HG02798 (cell line): Measurements from ENCODE around the gene GRB10.

Experiments used
- ATAC-seq: cut with Tn5 transposase; IDR thresholded peaks from one replicate; pipeline ENCODE4 v1.9.1; 2021; ENCODE audit warnings: mild to moderate bottlenecking; ENCODE audit not compliant: unreplicated experiment, poor library complexity

GRB10 gene

GRCh38 chr7:50647286-50647980 lies 135.3 kb downstream of the GRB10 start:
- ATAC-seq = no peak

- no peak for ATAC-seq
Observed at GRCh38 chr7:50646069-50646468, 136.6 kb downstream of the GRB10 start.

GRCh38 chr7:50645186-50645585 lies 137.5 kb downstream of the GRB10 start:
- ATAC-seq = no peak

- no peak for ATAC-seq
Observed at GRCh38 chr7:50644586-50644985, 138.1 kb downstream of the GRB10 start.

GRCh38 chr7:50644114-50644513 lies 138.6 kb downstream of the GRB10 start:
- ATAC-seq = no peak

- no peak for ATAC-seq
Observed at GRCh38 chr7:50641442-50642405, 141.0 kb downstream of the GRB10 start.

- ATAC-seq = no peak
Observed at GRCh38 chr7:50640779-50641178, 141.9 kb downstream of the GRB10 start.

GRCh38 chr7:50640256-50640655 lies 142.4 kb downstream of the GRB10 start:
- ATAC-seq = no peak

GRCh38 chr7:50637725-50638643 lies 144.7 kb downstream of the GRB10 start:
- no peak for ATAC-seq

- ATAC-seq = no peak
Observed at GRCh38 chr7:50634378-50634777, 148.3 kb downstream of the GRB10 start.

- no peak for ATAC-seq
Observed at GRCh38 chr7:50633414-50633710, 149.3 kb downstream of the GRB10 start.

GRCh38 chr7:50632561-50633413 lies 149.9 kb downstream of the GRB10 start:
- ATAC-seq = peak; percentile 81

GRCh38 chr7:50631639-50632038 lies 151.1 kb downstream of the GRB10 start:
- no peak for ATAC-seq

GRCh38 chr7:50631100-50631499 lies 151.6 kb downstream of the GRB10 start:
- ATAC-seq = no peak

- ATAC-seq = no peak
Observed at GRCh38 chr7:50629238-50629901, 153.3 kb downstream of the GRB10 start.

GRCh38 chr7:50628434-50629084 lies 154.1 kb downstream of the GRB10 start:
- no peak for ATAC-seq

- no peak for ATAC-seq
Observed at GRCh38 chr7:50627824-50628361, 154.8 kb downstream of the GRB10 start.

- ATAC-seq = no peak
Observed at GRCh38 chr7:50626286-50626685, 156.4 kb downstream of the GRB10 start.
